Adrenal gland (tissue), 5 donors: ENCODE results near the gene B4GALNT1.

Source experiments
- POLR2A ChIP-seq, 2 donors: fragments of 450-650 bp; IDR thresholded peaks; one replicate each; pipeline ENCODE4 v1.6.1; 2017; ENCODE audit warnings: antibody characterized with exemption in 2 of 2, mild to moderate bottlenecking in 2 of 2, moderate library complexity in 1 of 2
- TF ChIP-seq, protein P1 (sequence below), 6 experiments: fragments of 450-650 bp in 4 of 6; fragments of 200-600 bp in 2 of 6; sonication (generic) in 1 of 6; IDR thresholded peaks; 1 replicate in 5 of 6; 2 replicates in 1 of 6; pipeline versions ENCODE4 v1.5.1 to v1.8.0; 2016 to 2021; ENCODE audit warnings: antibody characterized with exemption in 6 of 6, mild to moderate bottlenecking in 2 of 6, moderate library complexity in 1 of 6
- donor health status: DM: no; HTN: no; CAD: no.

DNA sequence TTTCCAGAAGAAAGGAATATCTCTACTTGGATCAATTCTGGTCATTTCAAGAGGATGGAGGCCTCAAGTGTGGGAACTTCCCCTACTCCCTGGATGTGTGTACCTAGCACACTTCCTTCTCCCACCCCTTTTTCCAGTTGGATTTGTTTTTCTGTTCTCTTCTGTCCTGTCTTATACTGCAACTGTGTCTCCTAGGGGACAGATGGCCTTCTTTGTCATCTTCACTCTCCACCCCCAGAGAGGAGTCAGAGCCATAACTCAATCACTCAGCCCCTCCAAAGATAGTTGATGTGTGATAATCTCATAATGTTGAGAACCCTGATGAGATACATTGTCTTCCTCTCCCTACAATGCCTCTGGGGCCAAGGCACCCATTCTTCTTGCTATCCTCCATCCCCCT, 30.5 kb downstream of the B4GALNT1 start:
- TF ChIP-seq POLR2A (IDR thresholded peaks at IDR 0.05) = no peak
- TF ChIP-seq, protein P1, sequence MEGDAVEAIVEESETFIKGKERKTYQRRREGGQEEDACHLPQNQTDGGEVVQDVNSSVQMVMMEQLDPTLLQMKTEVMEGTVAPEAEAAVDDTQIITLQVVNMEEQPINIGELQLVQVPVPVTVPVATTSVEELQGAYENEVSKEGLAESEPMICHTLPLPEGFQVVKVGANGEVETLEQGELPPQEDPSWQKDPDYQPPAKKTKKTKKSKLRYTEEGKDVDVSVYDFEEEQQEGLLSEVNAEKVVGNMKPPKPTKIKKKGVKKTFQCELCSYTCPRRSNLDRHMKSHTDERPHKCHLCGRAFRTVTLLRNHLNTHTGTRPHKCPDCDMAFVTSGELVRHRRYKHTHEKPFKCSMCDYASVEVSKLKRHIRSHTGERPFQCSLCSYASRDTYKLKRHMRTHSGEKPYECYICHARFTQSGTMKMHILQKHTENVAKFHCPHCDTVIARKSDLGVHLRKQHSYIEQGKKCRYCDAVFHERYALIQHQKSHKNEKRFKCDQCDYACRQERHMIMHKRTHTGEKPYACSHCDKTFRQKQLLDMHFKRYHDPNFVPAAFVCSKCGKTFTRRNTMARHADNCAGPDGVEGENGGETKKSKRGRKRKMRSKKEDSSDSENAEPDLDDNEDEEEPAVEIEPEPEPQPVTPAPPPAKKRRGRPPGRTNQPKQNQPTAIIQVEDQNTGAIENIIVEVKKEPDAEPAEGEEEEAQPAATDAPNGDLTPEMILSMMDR (IDR thresholded peaks at IDR 0.05) = no peak
